ENCODE data around the gene CLSTN2. TPM values are rescaled to one million over a fixed set of nuclear protein-coding genes. Genes with fewer than 3 reads are reported as not detected.

CLSTN2 gene
- total RNA-seq, 1 experiment from 2014 or later: not detected

DNA sequence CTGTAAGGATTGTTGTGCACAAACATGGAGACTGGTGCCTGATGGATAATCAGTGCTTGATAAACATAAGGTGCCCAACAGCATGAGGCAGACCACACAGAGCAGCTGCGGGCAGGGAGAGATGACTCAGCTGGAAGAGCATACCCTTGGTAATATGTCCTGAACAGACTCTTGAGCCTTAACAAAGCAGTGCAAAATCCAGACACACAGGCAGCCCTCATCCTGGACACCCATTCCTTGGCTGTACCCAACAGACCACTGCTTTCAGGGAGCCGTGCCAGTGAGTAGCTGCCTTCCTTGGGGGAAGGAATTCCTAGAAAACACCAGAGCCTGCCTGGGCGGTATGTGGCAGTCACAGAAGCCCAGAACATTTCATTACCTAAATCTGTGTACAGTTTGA lies 156.2 kb downstream of the CLSTN2 start:
- no peak for DNase-seq (ENCODE audit: low spot score)

DNA sequence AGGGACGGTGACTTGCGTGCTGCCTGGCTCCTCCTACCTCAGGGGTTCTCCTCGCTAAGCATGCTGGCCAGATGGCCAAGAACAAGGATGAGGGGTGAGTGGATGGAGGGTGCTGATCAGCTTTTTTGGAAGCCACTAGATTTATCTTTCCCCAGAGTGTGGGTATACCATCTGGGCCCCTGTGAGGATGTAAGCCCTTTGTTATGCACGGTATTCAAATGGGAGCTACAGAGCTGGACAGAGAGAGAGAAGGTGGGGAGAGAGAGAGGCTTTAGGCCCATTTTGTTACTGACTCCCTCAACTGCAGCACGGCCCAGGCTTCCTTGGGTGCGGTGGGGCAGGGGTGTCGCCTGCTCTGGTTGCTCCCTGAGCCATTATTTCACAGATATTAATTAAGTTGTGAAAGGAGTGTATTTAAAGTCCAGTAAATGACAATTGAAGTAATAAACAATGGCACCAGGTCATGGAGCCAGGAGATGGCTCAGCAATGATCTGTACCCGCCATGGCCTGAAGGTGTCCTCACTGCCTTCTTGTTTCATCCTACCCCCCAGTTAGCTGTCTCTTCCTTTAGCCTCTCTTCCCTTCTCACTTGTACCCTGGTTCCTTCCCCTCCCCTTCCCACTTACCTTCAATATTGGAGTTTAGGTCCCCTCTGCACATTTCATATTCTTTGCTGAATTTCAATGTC lies 158.0 kb downstream of the CLSTN2 start:
- DNase-seq (ENCODE audit: low spot score): no peak

DNA sequence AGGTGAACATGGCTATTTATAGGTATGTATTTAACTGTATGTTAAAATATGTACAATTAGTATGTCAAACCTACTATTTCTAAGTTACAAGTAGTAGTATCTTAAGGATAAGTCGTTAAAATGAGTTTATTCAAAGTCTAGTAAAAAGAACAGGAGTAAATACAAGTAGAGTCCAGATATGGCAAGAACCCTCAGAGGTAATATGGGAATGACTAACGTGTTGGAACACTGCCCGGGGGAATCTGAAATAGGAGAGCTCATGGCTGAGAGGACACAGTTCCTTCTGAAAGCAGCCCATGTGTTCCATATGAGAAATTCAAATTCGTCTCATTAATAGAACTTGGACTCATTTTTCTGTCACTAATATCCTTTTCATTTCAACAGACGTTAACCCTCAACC lies 158.8 kb downstream of the CLSTN2 start:
- no peak for DNase-seq (ENCODE audit: low spot score)

DNA sequence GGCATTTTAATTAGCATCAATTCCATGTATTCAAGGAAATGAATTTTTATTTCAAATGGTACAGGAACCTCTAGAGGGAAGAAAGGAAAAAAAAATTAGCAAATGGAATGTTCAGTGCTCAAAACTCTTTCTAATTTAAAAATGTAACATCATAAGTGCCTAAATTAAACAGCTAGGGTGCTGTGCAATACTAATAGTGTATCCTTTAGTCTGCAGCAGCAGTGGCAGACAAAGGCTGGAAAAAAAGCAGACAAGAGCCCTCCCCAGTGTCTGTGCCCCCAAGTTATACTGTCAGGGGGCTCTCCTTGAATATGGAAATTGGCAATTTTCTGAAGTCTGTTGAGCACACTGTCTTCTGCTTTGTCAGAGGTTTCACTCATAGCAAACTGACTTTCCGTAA lies 159.5 kb downstream of the CLSTN2 start:
- no peak for DNase-seq (ENCODE audit: low spot score)

DNA sequence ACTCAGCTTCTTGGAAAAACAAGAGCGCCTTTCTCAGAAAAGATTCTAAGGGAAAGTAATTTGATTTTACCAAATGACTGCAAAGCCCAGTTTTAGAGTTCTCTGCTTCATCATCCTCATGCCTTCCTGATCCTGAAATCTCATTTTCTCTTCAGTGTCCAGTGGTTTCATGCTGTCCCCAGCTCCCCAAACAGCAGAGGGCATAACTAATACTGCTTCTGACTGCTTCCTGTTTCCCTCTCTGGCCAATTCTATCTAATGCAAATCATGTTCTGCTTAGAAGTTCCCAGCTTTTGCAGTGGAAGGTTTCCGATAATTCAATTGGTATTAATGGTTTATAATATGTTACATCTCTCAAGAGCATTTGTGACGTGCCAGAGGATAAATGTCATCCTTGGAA lies 161.1 kb downstream of the CLSTN2 start:
- no peak for DNase-seq (ENCODE audit: low spot score)

DNA sequence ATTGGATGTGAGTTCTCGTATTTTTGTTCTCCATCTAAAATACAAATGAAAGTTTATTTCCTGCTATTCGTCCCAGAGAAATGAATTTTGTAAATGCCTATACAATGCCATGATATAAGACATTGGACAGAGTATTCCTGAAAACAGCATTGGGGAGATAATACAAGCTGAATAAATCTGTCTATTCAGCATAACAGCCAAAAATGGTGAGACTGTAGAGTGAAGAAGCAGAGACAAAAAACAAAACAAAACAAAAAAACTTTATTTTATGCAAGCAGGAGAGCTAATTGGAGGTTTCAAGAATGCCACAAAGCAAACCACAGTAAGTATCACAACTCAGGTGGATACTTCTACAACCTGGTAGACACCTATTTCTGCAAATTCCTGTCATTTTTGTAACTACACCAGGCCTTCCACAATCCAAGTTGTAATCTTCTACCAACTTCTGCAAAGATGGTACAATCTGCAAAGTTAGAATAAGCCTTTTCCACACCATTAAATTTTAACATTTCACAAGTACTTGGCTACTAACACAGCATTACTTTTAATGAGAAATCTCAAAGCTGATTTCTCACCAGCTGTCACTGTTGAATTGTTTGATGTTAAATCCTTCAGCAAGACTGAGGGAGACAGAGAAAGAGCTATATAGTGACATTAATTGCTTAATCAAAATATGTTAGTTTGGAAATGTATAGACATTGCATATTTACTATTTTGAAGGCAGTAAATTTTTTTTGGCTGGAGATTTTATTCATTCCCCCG lies 163.1 kb downstream of the CLSTN2 start:
- no peak for DNase-seq (ENCODE audit: low spot score)

DNA sequence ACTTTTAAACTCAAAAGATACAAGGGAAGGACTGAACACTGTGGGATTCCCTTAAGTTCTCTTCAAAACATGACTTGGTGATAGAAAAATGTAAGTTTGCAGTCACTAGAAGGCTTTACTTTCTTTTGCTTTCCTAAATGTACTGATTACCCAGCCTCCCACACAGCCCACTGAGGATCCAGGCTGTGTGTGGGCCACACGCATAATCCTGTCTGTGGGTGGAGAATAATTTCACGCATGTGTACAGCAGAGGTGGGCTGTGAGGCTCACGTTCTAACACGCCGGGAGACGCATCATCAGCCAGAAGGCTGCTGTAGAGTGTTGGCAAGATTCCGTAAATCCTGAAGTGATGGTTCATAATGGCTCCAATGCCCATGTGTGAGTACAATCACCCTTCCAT lies 165.5 kb downstream of the CLSTN2 start:
- no peak for DNase-seq (ENCODE audit: low spot score)

DNA sequence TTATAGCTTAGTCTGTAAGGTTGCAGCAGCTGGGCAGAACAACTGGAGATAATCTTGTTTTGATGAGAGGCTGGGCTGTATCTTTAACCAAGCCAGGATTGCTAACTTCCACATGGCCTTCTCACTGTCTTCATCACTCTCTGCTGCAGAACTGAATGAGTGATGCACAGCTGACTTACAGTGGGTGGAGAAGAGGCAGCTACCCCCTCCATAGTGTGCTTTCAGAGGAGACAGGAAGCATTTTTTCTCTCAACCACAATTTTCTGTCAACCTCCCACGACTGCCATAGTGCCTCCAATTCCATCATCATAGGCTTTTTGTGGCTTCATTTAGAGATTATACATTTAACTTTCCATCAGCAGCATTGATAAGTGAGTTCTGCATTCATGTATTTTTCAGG lies 168.2 kb downstream of the CLSTN2 start:
- no peak for DNase-seq (ENCODE audit: low spot score)

DNA sequence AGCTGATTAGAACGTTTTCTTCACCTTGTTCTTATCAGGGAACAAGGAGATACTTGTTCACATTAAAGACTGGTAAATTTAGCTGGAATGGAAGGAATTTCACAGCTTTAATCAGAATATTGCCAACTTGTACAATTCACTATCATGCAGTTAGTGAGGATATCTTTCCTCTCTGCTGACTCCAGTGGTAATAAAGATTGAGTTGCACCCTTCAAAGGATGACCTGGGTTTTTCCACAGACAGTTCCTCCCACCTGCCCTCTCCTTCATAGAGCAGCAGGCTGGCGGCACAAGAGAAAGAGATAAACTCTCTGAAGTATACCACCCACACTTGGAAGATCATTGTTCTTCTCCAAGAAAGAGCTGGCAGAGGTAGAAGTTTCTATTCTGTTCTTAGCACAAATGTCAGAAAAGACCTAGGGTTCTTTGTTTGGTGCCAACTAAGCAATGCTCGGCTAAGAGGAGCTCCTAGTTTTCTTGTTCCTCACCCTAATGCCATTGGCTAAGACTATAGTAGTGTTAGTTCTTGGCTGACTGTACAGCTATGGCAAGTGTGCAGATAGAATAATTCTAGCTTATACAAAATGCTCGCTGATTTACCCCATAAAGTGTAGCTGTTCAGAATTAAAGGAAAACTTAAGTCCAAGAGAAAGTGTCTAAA lies 169.1 kb downstream of the CLSTN2 start:
- DNase-seq (ENCODE audit: low spot score): no peak

DNA sequence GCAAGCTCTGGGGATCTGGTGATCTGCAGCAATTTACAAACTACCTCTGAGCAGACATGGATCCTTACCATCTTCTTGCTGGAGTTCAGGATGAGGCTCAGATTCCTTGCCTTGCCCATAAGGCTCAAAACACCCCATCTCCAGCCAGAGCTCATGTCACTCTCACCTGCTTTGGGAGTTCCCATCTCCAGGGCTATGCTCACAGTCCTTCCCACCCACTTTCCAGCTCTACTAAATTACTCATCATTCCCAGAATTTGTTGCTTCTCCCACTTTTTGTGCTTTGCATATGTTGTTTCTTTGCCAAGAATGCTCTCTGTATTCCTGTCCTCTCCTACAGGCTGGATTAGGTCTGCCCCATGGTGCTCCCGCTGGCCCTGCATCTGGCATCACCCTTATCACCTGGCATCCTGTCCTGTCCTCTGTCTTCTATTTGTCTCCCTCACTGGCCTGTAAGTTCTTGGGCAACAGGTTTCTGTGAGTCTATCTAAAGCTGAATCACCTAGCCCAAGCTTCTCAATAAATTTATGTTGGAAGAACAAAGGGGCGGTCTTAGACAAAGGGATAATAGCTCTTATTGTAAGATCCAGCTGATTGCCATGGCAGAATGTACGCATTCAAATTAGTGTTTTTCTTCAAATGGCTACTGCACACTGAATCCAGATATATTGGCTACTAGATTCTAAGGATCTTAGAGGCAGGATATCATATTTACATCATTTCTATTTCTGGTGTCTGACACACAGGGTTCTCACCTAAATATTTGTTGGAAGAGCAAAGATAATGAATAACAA lies 179.2 kb downstream of the CLSTN2 start:
- no peak for DNase-seq (ENCODE audit: low spot score)

DNA sequence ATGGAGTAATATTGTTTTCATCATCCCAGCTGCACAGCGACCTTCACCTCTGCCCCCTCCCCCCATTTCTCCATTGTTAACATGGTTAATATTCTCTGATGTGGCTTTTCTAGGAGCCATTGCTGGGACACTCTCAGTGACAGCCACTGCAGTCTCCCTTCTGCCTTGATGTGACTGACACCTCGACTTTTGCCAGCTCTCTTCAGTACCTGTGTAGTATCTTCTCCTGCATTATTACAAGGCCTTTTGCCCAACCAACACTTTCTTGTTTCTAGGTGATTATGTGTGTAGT lies 179.8 kb downstream of the CLSTN2 start:
- no peak for DNase-seq (ENCODE audit: low spot score)

DNA sequence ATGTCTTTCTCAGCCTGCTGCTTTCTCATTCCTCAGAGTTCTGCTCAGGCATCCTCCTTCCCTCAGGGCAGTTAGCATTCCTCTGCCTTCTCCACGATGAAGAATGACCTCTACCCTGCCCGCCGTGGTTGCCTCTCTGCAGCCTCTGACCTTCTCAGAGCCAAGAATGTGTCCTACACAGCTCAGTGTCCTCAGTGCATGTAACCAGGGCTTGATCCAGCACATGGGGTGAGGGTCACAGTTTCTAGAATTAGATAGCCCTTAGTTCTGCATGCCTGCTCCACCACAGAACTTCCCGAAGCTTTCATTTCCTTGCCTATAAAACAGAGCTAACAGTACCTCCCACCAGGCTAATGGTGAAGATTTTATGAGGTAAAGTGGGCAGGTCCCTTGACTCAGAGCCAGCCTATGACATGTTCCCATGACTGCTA lies 182.1 kb downstream of the CLSTN2 start:
- DNase-seq (ENCODE audit: low spot score): peak; percentile 3

DNA sequence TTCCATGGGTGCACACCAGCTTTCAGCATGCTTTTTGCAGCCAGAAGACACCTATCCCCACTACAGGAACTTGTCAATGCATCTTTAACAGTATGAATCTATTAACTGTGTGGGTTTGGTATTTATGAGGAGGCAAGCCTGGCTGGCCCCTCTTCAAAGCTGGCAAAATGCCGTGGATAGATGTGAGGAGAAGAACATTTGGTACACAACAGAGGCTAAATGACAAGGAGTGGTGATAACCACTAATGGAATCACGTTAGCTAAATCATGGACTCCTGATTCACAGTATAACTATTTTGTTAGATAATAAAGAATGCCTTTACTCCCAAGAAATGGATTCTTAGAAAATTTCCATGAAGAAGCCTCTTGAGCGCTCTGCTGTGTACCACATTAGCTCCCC lies 187.2 kb downstream of the CLSTN2 start:
- no peak for DNase-seq (ENCODE audit: low spot score)

DNA sequence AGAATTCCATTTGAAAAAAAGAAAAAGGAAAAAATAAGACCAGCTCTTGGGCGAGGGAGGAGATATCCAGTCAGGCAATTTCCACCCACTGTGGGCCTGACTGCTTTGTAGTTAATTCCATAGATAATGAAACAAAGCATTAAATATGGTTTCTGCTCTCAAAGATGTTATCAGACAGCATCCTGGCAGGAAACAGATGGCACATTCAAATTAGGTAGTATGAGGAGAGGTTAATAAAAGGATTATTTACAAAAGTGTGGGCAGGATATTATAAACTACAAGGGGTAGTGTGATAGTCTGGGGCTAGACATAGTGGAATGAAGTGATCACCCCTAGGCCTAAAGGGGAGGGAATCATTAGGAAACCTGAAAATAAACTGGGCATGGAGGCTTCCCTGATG lies 193.2 kb downstream of the CLSTN2 start:
- DNase-seq (ENCODE audit: low spot score): no peak

DNA sequence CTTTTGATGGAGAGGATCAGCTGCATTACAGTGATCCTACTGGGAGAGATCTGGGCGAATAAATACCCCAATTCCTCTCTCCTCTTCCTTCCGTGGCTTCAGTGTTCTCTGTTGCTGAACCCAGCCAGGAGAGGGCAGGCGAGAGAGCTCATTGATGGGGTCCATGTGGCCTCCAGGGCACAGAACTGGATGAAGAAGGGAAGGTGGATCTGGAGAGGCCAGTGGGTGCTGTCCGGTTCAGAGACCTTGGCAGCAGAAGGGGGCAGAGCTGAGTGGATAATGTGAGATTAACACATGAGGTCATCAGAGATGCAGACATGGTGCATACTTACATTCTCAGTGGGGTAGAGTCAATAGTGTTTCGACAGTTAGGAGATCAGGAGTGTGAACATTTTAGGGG lies 193.6 kb downstream of the CLSTN2 start:
- DNase-seq (ENCODE audit: low spot score): peak; percentile 59

DNA sequence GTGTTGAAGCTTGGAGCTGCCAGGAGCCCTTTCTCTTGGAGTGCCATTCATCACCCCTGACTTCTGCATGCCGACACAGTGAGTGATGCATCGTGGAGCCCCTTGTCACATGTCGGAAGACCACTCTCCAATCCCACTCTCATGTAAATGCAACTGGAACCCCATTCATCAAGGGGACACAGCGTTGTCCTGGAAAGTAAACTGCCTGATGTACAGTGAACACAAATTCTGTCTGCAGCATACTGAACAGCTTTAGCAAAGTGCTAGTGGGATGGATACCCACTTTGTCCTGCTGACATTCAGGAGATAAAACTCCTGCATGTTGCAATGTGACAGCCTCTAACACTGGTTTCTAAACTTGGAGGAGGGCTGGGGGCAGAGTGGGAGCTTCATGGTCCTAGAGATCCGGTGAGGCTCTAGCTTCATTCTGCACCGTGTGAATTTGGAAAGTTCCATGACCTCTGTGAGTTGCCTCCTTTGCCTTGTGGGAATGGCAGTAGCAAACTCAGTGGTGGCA lies 194.8 kb downstream of the CLSTN2 start:
- no peak for DNase-seq (ENCODE audit: low spot score)

DNA sequence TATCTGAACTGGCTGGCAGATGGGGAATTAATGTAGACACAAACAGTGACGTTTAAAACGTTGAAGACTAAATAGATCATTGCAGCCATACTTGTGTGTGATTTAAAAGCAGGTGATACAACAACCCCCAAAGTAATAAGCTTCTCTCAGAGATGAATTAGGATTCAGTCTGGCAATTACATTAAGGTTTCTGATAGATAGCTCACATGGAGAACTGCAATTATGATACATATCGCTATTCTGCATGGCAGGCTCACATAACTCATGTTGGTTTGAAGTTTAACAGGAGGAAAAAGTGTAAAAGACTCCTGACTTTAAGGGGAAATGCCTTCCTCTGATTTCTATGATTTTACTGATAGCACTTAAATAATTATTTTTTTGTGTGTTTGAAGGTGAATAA lies 196.9 kb downstream of the CLSTN2 start:
- no peak for DNase-seq (ENCODE audit: low spot score)

DNA sequence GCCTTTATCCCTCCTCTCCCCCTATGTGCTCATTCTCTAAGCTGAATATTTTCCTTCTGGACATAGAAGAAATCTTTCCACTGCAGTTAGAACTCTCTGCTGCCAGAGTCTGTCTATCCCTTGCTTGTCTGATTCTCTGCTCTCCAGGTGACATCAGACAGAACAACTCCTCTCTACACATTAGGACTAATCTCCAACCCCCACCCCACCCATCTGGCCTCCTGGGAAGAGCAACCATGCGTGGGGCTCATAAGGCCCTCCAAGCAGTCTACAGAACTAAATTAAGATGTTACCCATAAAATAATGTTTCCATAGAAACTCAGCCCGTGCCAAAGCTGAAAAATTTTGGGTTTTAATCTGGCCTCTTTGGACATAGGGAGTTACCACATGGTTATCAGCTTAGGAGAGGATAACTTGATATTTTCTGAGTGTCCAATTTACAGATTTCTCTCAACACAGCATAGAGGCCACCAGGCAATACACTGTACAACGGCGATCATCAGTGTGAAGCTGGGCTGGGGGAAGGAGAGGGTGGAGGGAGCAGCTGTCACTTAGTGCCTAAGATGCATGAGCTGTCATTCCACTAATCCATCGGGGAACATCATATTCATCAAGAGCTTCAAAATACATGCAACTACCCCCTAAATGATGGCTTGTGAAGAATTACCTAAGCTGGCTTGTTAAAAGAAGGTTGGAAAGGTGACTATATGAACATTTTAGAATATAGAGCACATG lies 199.4 kb downstream of the CLSTN2 start:
- no peak for DNase-seq (ENCODE audit: low spot score)

DNA sequence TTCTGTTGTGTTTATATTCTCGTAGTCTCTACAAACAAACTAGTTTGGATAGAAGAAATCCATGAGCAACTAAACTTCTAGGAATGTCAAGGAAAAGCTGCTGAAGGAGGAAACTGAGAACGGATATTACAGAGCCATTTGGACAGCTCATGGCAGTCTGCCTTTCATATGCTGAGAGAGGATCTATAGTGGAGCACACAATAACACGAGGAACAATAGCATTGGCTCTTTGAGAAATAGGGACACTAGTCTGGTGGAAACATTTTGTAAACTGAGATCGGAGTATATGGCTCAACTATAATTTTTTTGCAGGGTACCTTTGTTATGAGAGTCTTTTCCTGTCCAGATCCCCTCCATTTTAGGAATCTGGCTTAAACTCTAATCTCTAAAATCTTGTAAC lies 200.5 kb downstream of the CLSTN2 start:
- DNase-seq (ENCODE audit: low spot score): no peak

DNA sequence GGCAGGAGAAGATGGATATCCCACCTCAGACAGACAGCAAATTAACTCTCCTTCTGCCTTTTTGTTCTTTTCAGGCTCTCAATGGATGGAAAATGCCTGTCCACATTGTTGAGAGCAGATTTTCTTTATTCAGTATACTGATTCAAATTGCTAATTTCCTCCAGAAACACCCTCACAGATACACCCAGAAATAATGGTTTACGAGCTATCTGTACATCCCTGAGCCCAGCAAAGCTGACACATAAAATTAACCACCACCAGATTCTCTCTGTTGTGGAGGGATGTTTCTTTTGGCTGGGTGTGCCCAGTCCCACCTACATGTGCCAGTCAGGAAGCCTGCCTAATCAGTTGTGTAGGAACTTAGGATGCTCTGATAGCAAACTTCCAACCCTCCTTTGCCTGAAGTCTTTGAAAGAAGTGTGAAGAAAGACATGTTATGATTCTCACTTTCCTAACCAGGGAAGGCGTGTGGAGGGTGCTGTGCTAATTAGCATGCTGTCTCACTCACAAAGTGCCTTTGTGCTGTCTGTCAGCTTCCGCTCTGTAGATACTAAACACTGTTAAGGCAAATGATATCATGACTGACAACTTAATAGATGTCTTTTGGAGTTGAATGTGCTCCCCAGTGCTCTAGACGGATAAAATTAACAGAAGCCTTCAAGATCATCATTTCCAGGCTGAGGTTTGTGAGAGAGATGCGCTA lies 208.5 kb downstream of the CLSTN2 start:
- no peak for DNase-seq (ENCODE audit: low spot score)

DNA sequence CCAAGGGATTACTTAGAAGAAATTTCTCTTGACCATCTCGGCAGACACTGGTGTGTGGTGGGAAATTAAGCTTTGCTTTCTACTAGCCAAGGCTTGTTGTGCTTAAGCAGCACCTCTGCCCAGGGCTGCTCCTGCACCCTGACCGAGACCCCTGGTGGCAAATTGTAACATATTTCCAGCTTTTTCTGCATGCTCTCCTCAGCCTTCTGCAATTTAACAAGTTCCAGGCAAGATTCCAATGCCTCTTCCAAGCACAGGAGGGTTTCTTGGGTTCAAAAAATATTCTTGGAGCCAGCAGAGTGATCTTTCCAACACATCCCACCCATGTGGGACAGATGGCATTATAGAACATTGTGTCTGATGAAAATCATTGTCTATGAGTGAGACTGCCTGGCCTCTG lies 210.5 kb downstream of the CLSTN2 start:
- no peak for DNase-seq (ENCODE audit: low spot score)

Measured in HT-29 (cell line).